GM12878 (cell line): ENCODE data around the gene ZSWIM2. TPM values are rescaled to one million over a fixed set of nuclear protein-coding genes. Genes with fewer than 3 reads are reported as not detected.

Experiments used
- ATAC-seq: fragments of 200-7000 bp; cut with Tn5 transposase; 3 replicates; pipeline ENCODE4 v1.9.1; 2020; ENCODE audit warnings: mild to moderate bottlenecking, moderate library complexity
- BruUV-seq: library from RNA; stranded (reverse); fragments of 400-500 nt; replicated peaks from 2 replicates; lab custom pipeline; 2021; lab: Mats Ljungman, UMichigan
- CTCF ChIA-PET: fragments of 300-600 bp; sonication (Branson Sonifier 250); formaldehyde crosslinking; extraction: SDS; loops from one replicate; lab custom pipeline; 2021; ENCODE audit warnings: inconsistent platforms; lab: Yijun Ruan, JAX
- POLR2A ChIA-PET: fragments of 350-600 bp; formaldehyde crosslinking; extraction: SDS; loops from one replicate; lab custom pipeline; 2021; ENCODE audit warnings: inconsistent platforms; lab: Charles Lee
- RAD21 ChIA-PET: fragments of 300-600 bp; sonication (Branson Sonifier 250); formaldehyde crosslinking; loops from one replicate; lab custom pipeline; 2023; ENCODE audit warnings: antibody characterized with exemption; ENCODE audit not compliant: unreplicated experiment; lab: Charles Lee
- SMC1A ChIA-PET: fragments of 300-600 bp; sonication (Branson Sonifier 250); formaldehyde crosslinking; loops from one replicate; lab custom pipeline; 2023; ENCODE audit not compliant: unreplicated experiment, uncharacterized antibody; lab: Charles Lee
- DNase-seq: peaks from one replicate; pipeline ENCODE4 v3.0.0-alpha.2; 2011; ENCODE audit warnings: low read depth, low spot score
- FAIRE-seq: peaks from 3 replicates; lab custom pipeline; 2011; peaks lifted over from hg19 to GRCh38; lab: Jason Lieb, UNC
- H2AFZ ChIP-seq: 2 replicates; pipeline ENCODE4 v1.6.0; 2011; ENCODE audit warnings: low read depth, low read length, control low read depth; ENCODE audit not compliant: control insufficient read depth
- H3K27ac ChIP-seq: 2 replicates; pipeline ENCODE4 v1.5.1; 2011; ENCODE audit warnings: control low read depth; ENCODE audit not compliant: control insufficient read depth, insufficient read depth
- H3K27me3 ChIP-seq, 2 experiments: replicated peaks in 1 of 2; 2 replicates each; pipeline versions ENCODE4 v1.6.0 to v1.6.1; 2011; ENCODE audit warnings: low read length in 1 of 2; ENCODE audit not compliant: control insufficient read depth in 2 of 2, insufficient read depth in 2 of 2
- H3K36me3 ChIP-seq, 2 experiments: 2 replicates each; pipeline ENCODE4 v1.5.1; 2011; ENCODE audit warnings: low read length in 1 of 2; ENCODE audit not compliant: control insufficient read depth in 2 of 2, insufficient read depth in 2 of 2
- H3K4me1 ChIP-seq: 2 replicates; pipeline ENCODE4 v1.6.1; 2011; ENCODE audit warnings: mild to moderate bottlenecking, low read length, moderate library complexity, mixed read lengths; ENCODE audit not compliant: control insufficient read depth, insufficient read depth
- H3K4me2 ChIP-seq: 2 replicates; pipeline ENCODE4 v1.6.0; 2011; ENCODE audit warnings: control low read depth; ENCODE audit not compliant: control insufficient read depth, insufficient read depth
- H3K4me3 ChIP-seq: fragments of 200-600 bp; sonication (generic); 2 replicates; pipeline ENCODE4 v1.5.1; 2016
- H3K79me2 ChIP-seq: 2 replicates; pipeline ENCODE4 v1.6.0; 2011; ENCODE audit warnings: low read length; ENCODE audit not compliant: control insufficient read depth, insufficient read depth
- H3K9ac ChIP-seq: 2 replicates; pipeline ENCODE4 v1.8.0; 2011; ENCODE audit warnings: low read length, control low read depth, mixed read lengths; ENCODE audit not compliant: control insufficient read depth, insufficient read depth
- H3K9me3 ChIP-seq: replicated peaks from 3 replicates; pipeline ENCODE4 v1.5.1; 2011; ENCODE audit warnings: mild to moderate bottlenecking, low read length; ENCODE audit not compliant: control insufficient read depth, insufficient read depth
- H4K20me1 ChIP-seq: 2 replicates; pipeline ENCODE4 v1.6.0; 2011; ENCODE audit not compliant: control insufficient read depth, insufficient read depth
- CHD1 ChIP-seq: IDR thresholded peaks from 2 replicates; pipeline ENCODE4 v1.6.1; 2012; ENCODE audit warnings: low read depth, low read length, improper control_type of control experiment
- ESRRA ChIP-seq: IDR thresholded peaks from 2 replicates; pipeline ENCODE4 v1.6.1; 2012; ENCODE audit warnings: mild to moderate bottlenecking, low read length, improper control_type of control experiment
- FOXM1 ChIP-seq: IDR thresholded peaks from 2 replicates; pipeline ENCODE4 v1.6.1; 2012; ENCODE audit warnings: low read depth, mild to moderate bottlenecking, inconsistent platforms, low read length, moderate library complexity
- GATAD2B ChIP-seq: fragments of 450-650 bp; conservative IDR thresholded peaks from 2 replicates; pipeline ENCODE4 v1.6.1; 2017; ENCODE audit warnings: low read depth, mild to moderate bottlenecking, moderate library complexity
- MEF2A ChIP-seq: IDR thresholded peaks from 2 replicates; pipeline ENCODE4 v1.6.1; 2011; ENCODE audit warnings: low read depth, mild to moderate bottlenecking, low read length, moderate library complexity; ENCODE audit not compliant: insufficient read depth
- MYB ChIP-seq: fragments of 150-350 bp; IDR thresholded peaks from 2 replicates; pipeline ENCODE4 v1.6.1; 2014; ENCODE audit warnings: mild to moderate bottlenecking, low read depth, low read length, borderline replicate concordance
- NFXL1 ChIP-seq: fragments of 450-650 bp; IDR thresholded peaks from 2 replicates; pipeline ENCODE4 v1.6.1; 2017; ENCODE audit warnings: antibody characterized with exemption, mild to moderate bottlenecking, borderline replicate concordance
- NR2C2 ChIP-seq: IDR thresholded peaks from 2 replicates; pipeline ENCODE4 v1.6.1; 2011; ENCODE audit warnings: borderline replicate concordance, low read depth; ENCODE audit not compliant: control insufficient read depth, insufficient read length
- NRF1 ChIP-seq: conservative IDR thresholded peaks from 2 replicates; pipeline ENCODE4 v1.6.1; 2011; ENCODE audit warnings: mild to moderate bottlenecking, low read depth, low read length, improper control_type of control experiment
- POLR2AphosphoS2 ChIP-seq: IDR thresholded peaks from 2 replicates; pipeline ENCODE4 v1.6.1; 2011; ENCODE audit warnings: low read depth, mild to moderate bottlenecking, low read length, improper control_type of control experiment, moderate library complexity
- POU2F2 ChIP-seq: IDR thresholded peaks from 3 replicates; pipeline ENCODE4 v1.6.1; 2011; ENCODE audit warnings: low read depth, mild to moderate bottlenecking, low read length, borderline replicate concordance
- RFX5 ChIP-seq: IDR thresholded peaks from 2 replicates; pipeline ENCODE4 v1.6.1; 2011; ENCODE audit warnings: low read depth, low read length, improper control_type of control experiment
- RUNX3 ChIP-seq: IDR thresholded peaks from 2 replicates; pipeline ENCODE4 v1.6.1; 2012; ENCODE audit warnings: low read length, inconsistent platforms
- YBX1 ChIP-seq: fragments of 450-650 bp; IDR thresholded peaks from 2 replicates; pipeline ENCODE4 v1.6.1; 2016; ENCODE audit warnings: antibody characterized with exemption
- ZZZ3 ChIP-seq: IDR thresholded peaks from 2 replicates; pipeline ENCODE4 v1.6.1; 2011; ENCODE audit warnings: low read depth; ENCODE audit not compliant: control insufficient read depth, insufficient read length
- in situ Hi-C: fragments of 300-500 bp; cut with MboI; formaldehyde crosslinking; loops from 9 replicates; pipeline ENCODE4 v1.14.3; 2018; ENCODE audit warnings: mixed read lengths
- intact Hi-C: fragments of 100-400 bp; cut with micrococcal nuclease; formaldehyde crosslinking; loops from one replicate; pipeline ENCODE4 v1.14.2; 2022; ENCODE audit not compliant: unreplicated experiment
- polyA plus RNA-seq, 11 experiments: library from polyadenylated mRNA; depleted of rRNA in 4 of 11; unstranded in 6 of 11; stranded (reverse) in 5 of 11; fragments of >200 nt; fragmentation: Nextera tagmentation in 4 of 11; fragmentation: Illumina TruSeq in 1 of 11; extraction: Ambion mirVana in 4 of 11; extraction: Trizol in 1 of 11; gene quantifications; 1 replicate in 1 of 11; 2 replicates in 10 of 11; pipeline versions ENCODE4 v1.2.1 to v1.2.3, GENCODE V29; 2011 to 2016; ENCODE audit warnings: inconsistent platforms in 2 of 11, missing spikeins in 2 of 11, low read depth in 1 of 11
- total RNA-seq, 4 experiments: library from RNA; depleted of rRNA in 3 of 4; stranded (reverse); fragments of >200 nt in 3 of 4; fragmentation: Illumina TruSeq in 1 of 4; extraction: Trizol in 1 of 4; gene quantifications; 2 replicates each; pipeline versions ENCODE4 v1.2.1 to v1.2.3, GENCODE V29; 2013 to 2021
- TF ChIP-seq, protein P1 (sequence below): IDR thresholded peaks from 2 replicates; pipeline ENCODE4 v1.6.1; 2011; ENCODE audit warnings: borderline replicate concordance, low read depth, mild to moderate bottlenecking, moderate library complexity, low read length; ENCODE audit not compliant: insufficient read depth, poor library complexity, severe bottlenecking
- TF ChIP-seq, protein P2 (sequence below): fragments of 450-650 bp; IDR thresholded peaks from 2 replicates; pipeline ENCODE4 v1.6.1; 2017; ENCODE audit warnings: mild to moderate bottlenecking, low read depth, inconsistent platforms; ENCODE audit not compliant: poor library complexity, severe bottlenecking
- TF ChIP-seq, protein P3 (sequence below): fragments of 450-650 bp; IDR thresholded peaks from 2 replicates; pipeline ENCODE4 v1.6.1; 2017; ENCODE audit warnings: mild to moderate bottlenecking, moderate library complexity

ZSWIM2 gene
- total and polyA plus RNA-seq, 10 of the 15 experiments (the other 5 are each of a cell fraction or from before 2014, with no cell fraction given): not detected

DNA sequence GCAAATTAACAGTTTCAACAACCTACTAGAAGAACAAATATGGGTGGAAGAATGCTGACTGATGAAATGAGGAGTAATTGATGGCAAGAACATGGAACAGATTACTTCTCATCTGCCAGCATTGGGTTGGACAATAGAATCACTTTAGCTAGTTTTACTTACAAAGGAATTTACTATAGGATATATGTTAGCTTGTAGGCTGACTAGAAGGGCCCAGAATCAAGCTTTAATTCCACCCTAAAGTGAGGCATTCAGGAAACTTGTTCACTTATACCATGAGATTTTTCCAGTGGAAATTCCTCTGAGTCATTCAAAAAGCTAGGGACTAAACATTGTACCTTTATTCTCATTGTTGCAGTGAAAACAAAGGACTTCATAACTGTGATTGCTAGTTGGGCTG is 5.0 kb upstream of the ZSWIM2 start:
- RAD21 ChIA-PET: interaction anchor here (1.5 kb wide), 1 partner anchor 12 kb away, joined by 4 read pairs; no protein-coding TSS in a partner anchor
- Histone ChIP-seq H3K27me3 (peaks cover 0 to 4% of the 10 kb centered on the region in 2 experiments; a peak in 3 of 4 replicates), H3K9me3 (no peaks in the 10 kb centered on the region), H2AFZ (no peak overlapping the region)
- BruUV-seq: no TSS peak
- TF ChIP-seq POLR2AphosphoS2 (no peak), ESRRA (no peak), NFXL1 (no peak), POU2F2 (no peak), CHD1 (no peak), RUNX3 (no peak), NRF1 (no peak), GATAD2B (no peak), FOXM1 (no peak), MYB (no peak), NR2C2 (no peak), YBX1 (no peak), ZZZ3 (no peak), RFX5 (no peak), MEF2A (no peak)
- TF ChIP-seq, protein P1, sequence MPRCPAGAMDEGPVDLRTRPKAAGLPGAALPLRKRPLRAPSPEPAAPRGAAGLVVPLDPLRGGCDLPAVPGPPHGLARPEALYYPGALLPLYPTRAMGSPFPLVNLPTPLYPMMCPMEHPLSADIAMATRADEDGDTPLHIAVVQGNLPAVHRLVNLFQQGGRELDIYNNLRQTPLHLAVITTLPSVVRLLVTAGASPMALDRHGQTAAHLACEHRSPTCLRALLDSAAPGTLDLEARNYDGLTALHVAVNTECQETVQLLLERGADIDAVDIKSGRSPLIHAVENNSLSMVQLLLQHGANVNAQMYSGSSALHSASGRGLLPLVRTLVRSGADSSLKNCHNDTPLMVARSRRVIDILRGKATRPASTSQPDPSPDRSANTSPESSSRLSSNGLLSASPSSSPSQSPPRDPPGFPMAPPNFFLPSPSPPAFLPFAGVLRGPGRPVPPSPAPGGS: no peak
- TF ChIP-seq, protein P2, sequence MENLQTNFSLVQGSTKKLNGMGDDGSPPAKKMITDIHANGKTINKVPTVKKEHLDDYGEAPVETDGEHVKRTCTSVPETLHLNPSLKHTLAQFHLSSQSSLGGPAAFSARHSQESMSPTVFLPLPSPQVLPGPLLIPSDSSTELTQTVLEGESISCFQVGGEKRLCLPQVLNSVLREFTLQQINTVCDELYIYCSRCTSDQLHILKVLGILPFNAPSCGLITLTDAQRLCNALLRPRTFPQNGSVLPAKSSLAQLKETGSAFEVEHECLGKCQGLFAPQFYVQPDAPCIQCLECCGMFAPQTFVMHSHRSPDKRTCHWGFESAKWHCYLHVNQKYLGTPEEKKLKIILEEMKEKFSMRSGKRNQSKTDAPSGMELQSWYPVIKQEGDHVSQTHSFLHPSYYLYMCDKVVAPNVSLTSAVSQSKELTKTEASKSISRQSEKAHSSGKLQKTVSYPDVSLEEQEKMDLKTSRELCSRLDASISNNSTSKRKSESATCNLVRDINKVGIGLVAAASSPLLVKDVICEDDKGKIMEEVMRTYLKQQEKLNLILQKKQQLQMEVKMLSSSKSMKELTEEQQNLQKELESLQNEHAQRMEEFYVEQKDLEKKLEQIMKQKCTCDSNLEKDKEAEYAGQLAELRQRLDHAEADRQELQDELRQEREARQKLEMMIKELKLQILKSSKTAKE: no peak
- TF ChIP-seq, protein P3, sequence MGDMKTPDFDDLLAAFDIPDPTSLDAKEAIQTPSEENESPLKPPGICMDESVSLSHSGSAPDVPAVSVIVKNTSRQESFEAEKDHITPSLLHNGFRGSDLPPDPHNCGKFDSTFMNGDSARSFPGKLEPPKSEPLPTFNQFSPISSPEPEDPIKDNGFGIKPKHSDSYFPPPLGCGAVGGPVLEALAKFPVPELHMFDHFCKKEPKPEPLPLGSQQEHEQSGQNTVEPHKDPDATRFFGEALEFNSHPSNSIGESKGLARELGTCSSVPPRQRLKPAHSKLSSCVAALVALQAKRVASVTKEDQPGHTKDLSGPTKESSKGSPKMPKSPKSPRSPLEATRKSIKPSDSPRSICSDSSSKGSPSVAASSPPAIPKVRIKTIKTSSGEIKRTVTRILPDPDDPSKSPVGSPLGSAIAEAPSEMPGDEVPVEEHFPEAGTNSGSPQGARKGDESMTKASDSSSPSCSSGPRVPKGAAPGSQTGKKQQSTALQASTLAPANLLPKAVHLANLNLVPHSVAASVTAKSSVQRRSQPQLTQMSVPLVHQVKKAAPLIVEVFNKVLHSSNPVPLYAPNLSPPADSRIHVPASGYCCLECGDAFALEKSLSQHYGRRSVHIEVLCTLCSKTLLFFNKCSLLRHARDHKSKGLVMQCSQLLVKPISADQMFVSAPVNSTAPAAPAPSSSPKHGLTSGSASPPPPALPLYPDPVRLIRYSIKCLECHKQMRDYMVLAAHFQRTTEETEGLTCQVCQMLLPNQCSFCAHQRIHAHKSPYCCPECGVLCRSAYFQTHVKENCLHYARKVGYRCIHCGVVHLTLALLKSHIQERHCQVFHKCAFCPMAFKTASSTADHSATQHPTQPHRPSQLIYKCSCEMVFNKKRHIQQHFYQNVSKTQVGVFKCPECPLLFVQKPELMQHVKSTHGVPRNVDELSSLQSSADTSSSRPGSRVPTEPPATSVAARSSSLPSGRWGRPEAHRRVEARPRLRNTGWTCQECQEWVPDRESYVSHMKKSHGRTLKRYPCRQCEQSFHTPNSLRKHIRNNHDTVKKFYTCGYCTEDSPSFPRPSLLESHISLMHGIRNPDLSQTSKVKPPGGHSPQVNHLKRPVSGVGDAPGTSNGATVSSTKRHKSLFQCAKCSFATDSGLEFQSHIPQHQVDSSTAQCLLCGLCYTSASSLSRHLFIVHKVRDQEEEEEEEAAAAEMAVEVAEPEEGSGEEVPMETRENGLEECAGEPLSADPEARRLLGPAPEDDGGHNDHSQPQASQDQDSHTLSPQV: no peak
- TF ChIP-seq, all 136 proteins: peak for 0
- ATAC-seq (no peak), DNase-seq (no peak), FAIRE-seq (no peak)
- Histone ChIP-seq H3K79me2 (no peaks in the 10 kb centered on the region), H4K20me1 (no peaks in the 10 kb centered on the region), H3K36me3 (no peaks in the 10 kb centered on the region), H3K4me3 (no peak overlapping the region), H3K27ac (no peak overlapping the region), H3K4me2 (no peak overlapping the region), H3K4me1 (no peaks in the 10 kb centered on the region; the same call in 1 of the 2 replicates), H3K9ac (no peak overlapping the region)
- ChIA-PET CTCF (interaction anchor here (0.9 to 2.4 kb wide), 3 partner anchors 9 to 13 kb away, joined by 3 to 7 read pairs (median 4); no protein-coding TSS in a partner anchor), POLR2A (interaction anchor here (0.6 kb wide), 1 partner anchor 464 kb away, joined by 4 read pairs; no protein-coding TSS in a partner anchor), SMC1A (interaction anchor here (1.2 to 1.7 kb wide), 3 partner anchors 9 to 598 kb away, joined by 3 to 7 read pairs (median 4); no protein-coding TSS in a partner anchor)
- in situ Hi-C loops (loop anchor here (25.0 kb wide), 1 partner anchor 983 kb away; no protein-coding TSS in a partner anchor), intact Hi-C loops (no loop called here)
